ENCODE results near the gene UBAP1L.

UBAP1L gene

GRCh38 chr15:65062726-65063125, 52.3 kb downstream of the UBAP1L start:
- no peaks in the 10 kb centered on the region for H3K79me2 ChIP-seq (ENCODE audit: low read length)
- 0 out of 2 replicates have a peak, but pooled peaks cover 9% of the 10 kb centered on the region for H3K27me3 ChIP-seq (ENCODE audit: low read depth, low read length)
- no peak overlapping the region for H2AFZ ChIP-seq (ENCODE audit: low read depth, low read length)
- TF ChIP-seq EZH2phosphoT487 (IDR thresholded peaks at IDR 0.05; ENCODE audit: low read depth) (no peak), CTCF (IDR thresholded peaks at IDR 0.05; ENCODE audit: low read depth, low read length) (no peak)
- H3K9ac ChIP-seq (ENCODE audit: low read length), result no peak overlapping the region
- H4K20me1 ChIP-seq (ENCODE audit: insufficient read depth, low read length), result no peaks in the 10 kb centered on the region
- H3K4me1 ChIP-seq (ENCODE audit: low read length), result no peaks in the 10 kb centered on the region; the same call in 1 of the 2 replicates
- no peak overlapping the region for H3K4me3 ChIP-seq (ENCODE audit: low read length)
- H3K27ac ChIP-seq (ENCODE audit: low read length), result no peak overlapping the region
- no peak overlapping the region for H3K4me2 ChIP-seq (ENCODE audit: low read length)
- H3K9me3 ChIP-seq (ENCODE audit: insufficient read depth, low read length), result no peaks in the 10 kb centered on the region
- no peaks in the 10 kb centered on the region for H3K36me3 ChIP-seq (replicated peaks; ENCODE audit: low read depth, low read length)

- no peak overlapping the region for H3K4me3 ChIP-seq (ENCODE audit: low read length)
- H4K20me1 ChIP-seq (ENCODE audit: insufficient read depth, low read length), result no peaks in the 10 kb centered on the region
- H3K27ac ChIP-seq (ENCODE audit: low read length), result no peak overlapping the region
- H3K4me2 ChIP-seq (ENCODE audit: low read length), result no peak overlapping the region
- TF ChIP-seq EZH2phosphoT487 (IDR thresholded peaks at IDR 0.05; ENCODE audit: low read depth), result no peak
- no peak for TF ChIP-seq CTCF (IDR thresholded peaks at IDR 0.05; ENCODE audit: low read depth, low read length)
- 0 out of 2 replicates have a peak, but pooled peaks cover 9% of the 10 kb centered on the region for H3K27me3 ChIP-seq (ENCODE audit: low read depth, low read length)
- no peaks in the 10 kb centered on the region for H3K36me3 ChIP-seq (replicated peaks; ENCODE audit: low read depth, low read length)
- no peaks in the 10 kb centered on the region for H3K79me2 ChIP-seq (ENCODE audit: low read length)
- H2AFZ ChIP-seq (ENCODE audit: low read depth, low read length), result no peak overlapping the region
- H3K4me1 ChIP-seq (ENCODE audit: low read length), result no peaks in the 10 kb centered on the region; the same call in 1 of the 2 replicates
- no peak overlapping the region for H3K9ac ChIP-seq (ENCODE audit: low read length)
- no peaks in the 10 kb centered on the region for H3K9me3 ChIP-seq (ENCODE audit: insufficient read depth, low read length)
These were observed 52.9 kb downstream of the UBAP1L start for GRCh38 chr15:65062061-65062460.

- Histone ChIP-seq H3K9me3 (ENCODE audit: insufficient read depth, low read length) (no peaks in the 10 kb centered on the region), H3K4me2 (ENCODE audit: low read length) (no peak overlapping the region), H3K36me3 (replicated peaks; ENCODE audit: low read depth, low read length) (no peaks in the 10 kb centered on the region), H2AFZ (ENCODE audit: low read depth, low read length) (no peak overlapping the region), H3K9ac (ENCODE audit: low read length) (no peak overlapping the region), H3K27ac (ENCODE audit: low read length) (no peak overlapping the region), H3K4me3 (ENCODE audit: low read length) (no peak overlapping the region), H3K4me1 (ENCODE audit: low read length) (no peaks in the 10 kb centered on the region; the same call in 1 of the 2 replicates), H3K27me3 (ENCODE audit: low read depth, low read length) (0 out of 2 replicates have a peak, but pooled peaks cover 4% of the 10 kb centered on the region), H4K20me1 (ENCODE audit: insufficient read depth, low read length) (no peaks in the 10 kb centered on the region), H3K79me2 (ENCODE audit: low read length) (no peaks in the 10 kb centered on the region)
- TF ChIP-seq EZH2phosphoT487 (IDR thresholded peaks at IDR 0.05; ENCODE audit: low read depth), result no peak
- no peak for TF ChIP-seq CTCF (IDR thresholded peaks at IDR 0.05; ENCODE audit: low read depth, low read length)
These were observed 54.2 kb downstream of the UBAP1L start for GRCh38 chr15:65060641-65061397.

GRCh38 chr15:65059931-65060596, 54.9 kb downstream of the UBAP1L start:
- Histone ChIP-seq H3K36me3 (replicated peaks; ENCODE audit: low read depth, low read length) (no peaks in the 10 kb centered on the region), H3K9ac (ENCODE audit: low read length) (no peak overlapping the region), H3K27ac (ENCODE audit: low read length) (no peak overlapping the region), H3K4me3 (ENCODE audit: low read length) (no peak overlapping the region), H4K20me1 (ENCODE audit: insufficient read depth, low read length) (no peaks in the 10 kb centered on the region), H2AFZ (ENCODE audit: low read depth, low read length) (no peak overlapping the region), H3K27me3 (ENCODE audit: low read depth, low read length) (0 out of 2 replicates have a peak, but pooled peaks cover 2% of the 10 kb centered on the region), H3K4me1 (ENCODE audit: low read length) (no peaks in the 10 kb centered on the region; the same call in 1 of the 2 replicates), H3K79me2 (ENCODE audit: low read length) (no peaks in the 10 kb centered on the region), H3K9me3 (ENCODE audit: insufficient read depth, low read length) (no peaks in the 10 kb centered on the region), H3K4me2 (ENCODE audit: low read length) (no peak overlapping the region)
- TF ChIP-seq CTCF (IDR thresholded peaks at IDR 0.05; ENCODE audit: low read depth, low read length) (no peak), EZH2phosphoT487 (IDR thresholded peaks at IDR 0.05; ENCODE audit: low read depth) (no peak)
